WTC11 (cell line): ENCODE measurements around the gene NPY5R. TPM values are rescaled to one million over a fixed set of nuclear protein-coding genes. Genes with fewer than 3 reads are reported as not detected.

Experiments used
- ATAC-seq: fragments of 200-7000 bp; cut with Tn5 transposase; 2 replicates; pipeline ENCODE4 v1.10.0; 2021; ENCODE audit warnings: mild to moderate bottlenecking, moderate library complexity
- CTCF ChIA-PET: fragments of 300-600 bp; sonication (Branson Sonifier 250); formaldehyde crosslinking; loops from one replicate; lab custom pipeline; 2021; ENCODE audit warnings: antibody characterized with exemption; lab: Charles Lee
- POLR2A ChIA-PET: fragments of 350-600 bp; sonication (Branson Sonifier 250); formaldehyde crosslinking; loops from one replicate; lab custom pipeline; 2021; ENCODE audit warnings: antibody characterized with exemption; lab: Charles Lee
- DNase-seq: peaks from one replicate; pipeline ENCODE4 v3.0.0; 2021; ENCODE audit warnings: low spot score
- H3K27ac Mint-ChIP-seq: 2 replicates; pipeline ENCODE4 v1.8.0; 2021; ENCODE audit warnings: mixed read lengths
- H3K27me3 Mint-ChIP-seq: 2 replicates; pipeline ENCODE4 v1.8.0; 2021; ENCODE audit warnings: low read depth, mild to moderate bottlenecking, moderate library complexity, mixed read lengths
- H3K36me3 Mint-ChIP-seq: 2 replicates; pipeline ENCODE4 v1.8.0; 2021; ENCODE audit warnings: mixed read lengths
- H3K4me1 Mint-ChIP-seq: 2 replicates; pipeline ENCODE4 v1.8.0; 2022; ENCODE audit warnings: mixed read lengths
- H3K4me3 Mint-ChIP-seq: 2 replicates; pipeline ENCODE4 v1.8.0; 2021; ENCODE audit warnings: mild to moderate bottlenecking, moderate library complexity, mixed read lengths
- H3K9me3 Mint-ChIP-seq: 2 replicates; pipeline ENCODE4 v1.8.0; 2021; ENCODE audit warnings: mixed read lengths
- ATF6 ChIP-seq: sonication (generic); formaldehyde crosslinking; IDR thresholded peaks from 2 replicates; pipeline ENCODE4 v1.8.1; 2023; ENCODE audit warnings: mild to moderate bottlenecking, missing genetic modification reagents
- CTCF ChIP-seq: fragments of 200-600 bp; IDR thresholded peaks from 2 replicates; pipeline ENCODE4 v1.8.0; 2022; ENCODE audit warnings: antibody characterized with exemption
- E2F4 ChIP-seq: sonication (generic); formaldehyde crosslinking; IDR thresholded peaks from 2 replicates; pipeline ENCODE4 v1.8.1; 2022; ENCODE audit warnings: low read depth, mild to moderate bottlenecking, moderate library complexity, missing genetic modification reagents, borderline replicate concordance
- E2F5 ChIP-seq: sonication (generic); formaldehyde crosslinking; IDR thresholded peaks from 2 replicates; pipeline ENCODE4 v1.8.1; 2022; ENCODE audit warnings: mild to moderate bottlenecking, moderate library complexity, missing genetic modification reagents
- ERG ChIP-seq: fragments of 250-450 bp; sonication (Bioruptor Pico); IDR thresholded peaks from 2 replicates; pipeline ENCODE4 v1.8.0; 2021; ENCODE audit warnings: mild to moderate bottlenecking
- ETV6 ChIP-seq: sonication (generic); formaldehyde crosslinking; IDR thresholded peaks from 2 replicates; pipeline ENCODE4 v1.8.1; 2022; ENCODE audit warnings: mild to moderate bottlenecking, missing genetic modification reagents
- GABPB1 ChIP-seq: sonication (generic); formaldehyde crosslinking; IDR thresholded peaks from 2 replicates; pipeline ENCODE4 v1.8.1; 2023; ENCODE audit warnings: mild to moderate bottlenecking, missing genetic modification reagents
- GRHL2 ChIP-seq: fragments of 250-450 bp; sonication (Bioruptor Pico); IDR thresholded peaks from 2 replicates; pipeline ENCODE4 v1.8.0; 2022; ENCODE audit warnings: mild to moderate bottlenecking, moderate library complexity; ENCODE audit not compliant: insufficient replicate concordance, severe bottlenecking
- HMGXB4 ChIP-seq: sonication (generic); formaldehyde crosslinking; IDR thresholded peaks from 2 replicates; pipeline ENCODE4 v1.8.1; 2023; ENCODE audit warnings: mild to moderate bottlenecking, moderate library complexity, missing genetic modification reagents
- KAT7 ChIP-seq: sonication (generic); formaldehyde crosslinking; IDR thresholded peaks from 2 replicates; pipeline ENCODE4 v1.8.1; 2023; ENCODE audit warnings: missing genetic modification reagents, mild to moderate bottlenecking, borderline replicate concordance
- MAX ChIP-seq: sonication (generic); formaldehyde crosslinking; IDR thresholded peaks from 2 replicates; pipeline ENCODE4 v1.8.0; 2022; ENCODE audit warnings: mild to moderate bottlenecking, missing genetic modification reagents
- NR2C2 ChIP-seq: sonication (generic); formaldehyde crosslinking; IDR thresholded peaks from 2 replicates; pipeline ENCODE4 v1.8.0; 2022; ENCODE audit warnings: mild to moderate bottlenecking, missing genetic modification reagents
- PRRX2 ChIP-seq: fragments of 250-450 bp; sonication (Bioruptor Pico); IDR thresholded peaks from 2 replicates; pipeline ENCODE4 v1.8.0; 2021; ENCODE audit warnings: mild to moderate bottlenecking
- RORB ChIP-seq: fragments of 250-450 bp; sonication (Bioruptor Pico); IDR thresholded peaks from 2 replicates; pipeline ENCODE4 v1.9.0; 2021; ENCODE audit warnings: mild to moderate bottlenecking
- SP1 ChIP-seq: sonication (generic); formaldehyde crosslinking; conservative IDR thresholded peaks from 2 replicates; pipeline ENCODE4 v1.8.1; 2022; ENCODE audit warnings: missing genetic modification reagents
- TCF7 ChIP-seq: sonication (generic); formaldehyde crosslinking; IDR thresholded peaks from 2 replicates; pipeline ENCODE4 v1.8.0; 2022; ENCODE audit warnings: mild to moderate bottlenecking, low read depth, missing genetic modification reagents, moderate library complexity
- TEAD4 ChIP-seq: sonication (generic); formaldehyde crosslinking; IDR thresholded peaks from 2 replicates; pipeline ENCODE4 v1.8.0; 2022; ENCODE audit warnings: mild to moderate bottlenecking, missing genetic modification reagents
- USF1 ChIP-seq: sonication (generic); formaldehyde crosslinking; IDR thresholded peaks from 2 replicates; pipeline ENCODE4 v1.8.0; 2022; ENCODE audit warnings: mild to moderate bottlenecking, missing genetic modification reagents
- USF2 ChIP-seq: sonication (generic); formaldehyde crosslinking; IDR thresholded peaks from 2 replicates; pipeline ENCODE4 v1.8.1; 2023; ENCODE audit warnings: mild to moderate bottlenecking, missing genetic modification reagents, moderate library complexity
- ZNF121 ChIP-seq: sonication (generic); formaldehyde crosslinking; IDR thresholded peaks from 2 replicates; pipeline ENCODE4 v1.8.0; 2023; ENCODE audit warnings: missing genetic modification reagents
- ZNF219 ChIP-seq: sonication (generic); formaldehyde crosslinking; IDR thresholded peaks from 2 replicates; pipeline ENCODE4 v1.8.0; 2023; ENCODE audit warnings: missing genetic modification reagents, mild to moderate bottlenecking, borderline replicate concordance
- ZNF263 ChIP-seq: sonication (generic); formaldehyde crosslinking; IDR thresholded peaks from 2 replicates; pipeline ENCODE4 v1.8.1; 2022; ENCODE audit warnings: low read depth, mild to moderate bottlenecking, moderate library complexity, missing genetic modification reagents
- ZNF512 ChIP-seq: sonication (generic); formaldehyde crosslinking; IDR thresholded peaks from 2 replicates; pipeline ENCODE4 v1.8.1; 2022; ENCODE audit warnings: missing genetic modification reagents, borderline replicate concordance
- total RNA-seq: library from RNA; stranded (reverse); gene quantifications from 3 replicates; pipeline ENCODE4 v1.2.3, GENCODE V29; 2021

Gene NPY5R
- total RNA-seq, 1 experiment from 2014 or later: 4.5 TPM

GRCh38 chr4:163332526-163333406, 10.9 kb upstream of the NPY5R start, which contains the start of gene NPY1R:
Gene NPY1R, minus strand, starts transcription at chr4:163332596. Its CDS starts 6,042 bp downstream, at chr4:163326554.
- H3K27ac Mint-ChIP-seq: peak within 1 kb of the TSS; percentile 82
- peaks cover 25% of the 10 kb centered on the region for H3K4me1 Mint-ChIP-seq
- CTCF ChIA-PET: interaction anchor here (0.6 to 2.4 kb wide), 36 partner anchors 10 to 835 kb away, joined by 3 to 32 read pairs (median 4); partner anchors contain the start of gene TMA16
- peak within 1 kb of the TSS; percentile 81 for H3K4me3 Mint-ChIP-seq
- POLR2A ChIA-PET: interaction anchor here (0.8 to 1.8 kb wide), 2 partner anchors 161 to 162 kb away, joined by 3 to 11 read pairs; partner anchors contain the start of gene TMA16
- ATAC-seq (peak; percentile 78), DNase-seq (peak; percentile 78)
- no peaks in the 10 kb centered on the region for H3K9me3 Mint-ChIP-seq
- H3K36me3 Mint-ChIP-seq: no peaks in the 10 kb centered on the region
- peaks cover 17% of the 10 kb centered on the region for H3K27me3 Mint-ChIP-seq
- TF ChIP-seq TCF7 (CRISPR knock-in tag) (no peak), PRRX2 (CRISPR knock-in tag) (no peak), ETV6 (CRISPR knock-in tag) (0 out of 2 replicates have a peak, but pooled peaks have one; percentile 7), USF1 (CRISPR knock-in tag) (peak; percentile 96), SP1 (CRISPR knock-in tag) (peak; percentile 7; the same call in 1 of the 2 replicates), GABPB1 (CRISPR knock-in tag) (no peak), KAT7 (CRISPR knock-in tag) (no peak), ZNF121 (CRISPR knock-in tag) (no peak), USF2 (CRISPR knock-in tag) (peak; percentile 96), CTCF (peak; percentile 31; the same call in 1 of the 2 replicates), E2F5 (CRISPR knock-in tag) (0 out of 2 replicates have a peak, but pooled peaks have one; percentile 51), GRHL2 (CRISPR knock-in tag) (no peak), ERG (no peak), HMGXB4 (CRISPR knock-in tag) (peak; percentile 71; the same call in 1 of the 2 replicates), NR2C2 (CRISPR knock-in tag) (no peak), ATF6 (CRISPR knock-in tag) (no peak), ZNF263 (CRISPR knock-in tag) (no peak), MAX (CRISPR knock-in tag) (peak; percentile 38; the same call in 1 of the 2 replicates), ZNF512 (no peak), ZNF219 (CRISPR knock-in tag) (no peak), TEAD4 (CRISPR knock-in tag) (no peak), RORB (CRISPR knock-in tag) (no peak), E2F4 (CRISPR knock-in tag) (no peak)
